GM18508 (cell line): ENCODE results near the gene APMAP.

Experiments used
- ATAC-seq: cut with Tn5 transposase; IDR thresholded peaks from one replicate; pipeline ENCODE4 v1.9.1; 2021; ENCODE audit warnings: moderate number of reproducible peaks; ENCODE audit not compliant: insufficient read depth, unreplicated experiment

The APMAP gene

DNA sequence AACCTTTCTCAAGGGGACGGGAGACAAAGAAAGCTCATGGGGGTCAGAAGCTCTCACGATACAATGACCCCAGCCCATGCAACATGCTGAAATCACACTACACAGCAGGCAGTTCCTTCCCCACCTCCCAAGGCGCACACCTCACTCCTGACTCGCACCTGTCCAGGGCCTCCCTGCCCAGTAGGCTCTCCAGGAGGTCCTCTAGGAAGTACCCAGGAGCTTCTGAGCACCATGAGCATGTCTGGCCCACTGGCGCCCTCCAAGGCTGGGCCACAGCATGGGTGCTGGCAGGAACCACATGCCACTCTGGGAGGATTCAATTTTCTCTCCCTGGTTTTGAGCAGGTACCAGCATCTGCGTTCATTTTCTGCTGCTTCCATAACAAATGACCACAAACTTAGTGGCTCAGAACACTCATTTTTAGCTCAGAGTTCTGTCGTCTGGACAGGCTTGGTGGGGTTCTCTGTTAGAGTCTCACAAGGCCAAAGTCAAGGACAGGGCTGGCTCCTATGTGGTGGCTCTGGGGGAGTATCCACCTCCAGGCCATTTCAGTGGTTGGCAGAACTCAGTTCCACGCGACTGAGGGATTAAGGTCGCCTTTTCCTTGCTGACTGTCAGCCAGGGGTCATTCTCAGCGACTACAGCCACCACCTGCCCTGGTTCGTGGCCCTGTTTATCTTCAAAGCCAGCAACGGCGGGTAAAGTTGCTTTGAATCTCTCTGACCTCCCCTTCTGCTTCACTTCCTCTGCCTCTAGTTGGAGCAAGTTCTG is 32.7 kb upstream of the APMAP start:
- ATAC-seq: no peak

DNA sequence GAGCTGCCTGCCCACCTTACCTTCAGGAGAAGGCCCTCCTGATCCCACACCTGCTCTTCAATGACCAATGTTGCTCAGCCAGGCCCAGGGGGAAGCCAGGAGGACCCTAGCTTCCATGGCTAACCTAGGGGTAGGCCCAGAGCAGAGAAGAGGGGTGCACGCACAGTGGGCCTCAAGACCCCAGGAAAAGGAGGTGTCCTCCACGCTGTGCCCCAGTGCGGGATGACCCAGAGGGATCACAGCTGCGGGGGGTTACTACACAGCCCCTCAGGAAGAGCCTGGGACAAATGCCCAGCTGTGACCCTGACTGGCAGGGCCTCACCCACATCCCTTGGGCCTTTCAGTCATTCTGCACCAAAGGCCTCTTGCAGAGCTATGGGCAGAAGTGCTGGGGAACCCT is 31.6 kb upstream of the APMAP start:
- ATAC-seq: no peak

GRCh38 chr20:25023356-25023755 is 30.8 kb upstream of the APMAP start:
- ATAC-seq: no peak

GRCh38 chr20:25022680-25023079 is 30.1 kb upstream of the APMAP start:
- no peak for ATAC-seq

GRCh38 chr20:25021336-25021735 is 28.8 kb upstream of the APMAP start:
- no peak for ATAC-seq

- ATAC-seq: no peak
Observed at GRCh38 chr20:25020901-25021301, 28.4 kb upstream of the APMAP start.

GRCh38 chr20:25020345-25020744 is 27.8 kb upstream of the APMAP start:
- no peak for ATAC-seq

- ATAC-seq: no peak
Observed at GRCh38 chr20:25019381-25020155, 27.0 kb upstream of the APMAP start.

- ATAC-seq: no peak
Observed at GRCh38 chr20:25018841-25019240, 26.3 kb upstream of the APMAP start.

GRCh38 chr20:25018425-25018824 is 25.9 kb upstream of the APMAP start:
- ATAC-seq: no peak

GRCh38 chr20:25017257-25017803 is 24.8 kb upstream of the APMAP start:
- ATAC-seq: no peak

DNA sequence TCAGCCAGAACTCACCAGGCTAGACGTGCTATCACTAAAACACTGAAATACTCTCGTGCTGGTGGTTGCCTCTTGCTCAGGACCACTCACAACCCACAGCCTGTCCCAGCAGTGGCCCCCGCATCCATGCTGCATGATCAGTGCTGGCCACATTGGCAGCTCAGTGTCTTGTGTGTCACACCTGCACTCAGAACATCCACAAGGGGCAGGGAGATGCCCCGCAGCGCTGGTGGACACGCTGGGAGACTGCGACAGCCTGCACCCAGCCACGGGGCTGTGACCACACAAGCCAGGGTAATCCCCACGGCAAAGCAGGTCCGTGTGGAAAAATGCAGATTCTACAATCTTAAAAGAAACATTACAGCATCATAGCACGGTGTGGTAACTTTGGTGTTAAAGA is 23.9 kb upstream of the APMAP start:
- no peak for ATAC-seq

- no peak for ATAC-seq
Observed at GRCh38 chr20:25015986-25016385, 23.4 kb upstream of the APMAP start.

- no peak for ATAC-seq
Observed at GRCh38 chr20:25014816-25015215, 22.3 kb upstream of the APMAP start.

- no peak for ATAC-seq
Observed at GRCh38 chr20:25013478-25014380, 21.2 kb upstream of the APMAP start.

DNA sequence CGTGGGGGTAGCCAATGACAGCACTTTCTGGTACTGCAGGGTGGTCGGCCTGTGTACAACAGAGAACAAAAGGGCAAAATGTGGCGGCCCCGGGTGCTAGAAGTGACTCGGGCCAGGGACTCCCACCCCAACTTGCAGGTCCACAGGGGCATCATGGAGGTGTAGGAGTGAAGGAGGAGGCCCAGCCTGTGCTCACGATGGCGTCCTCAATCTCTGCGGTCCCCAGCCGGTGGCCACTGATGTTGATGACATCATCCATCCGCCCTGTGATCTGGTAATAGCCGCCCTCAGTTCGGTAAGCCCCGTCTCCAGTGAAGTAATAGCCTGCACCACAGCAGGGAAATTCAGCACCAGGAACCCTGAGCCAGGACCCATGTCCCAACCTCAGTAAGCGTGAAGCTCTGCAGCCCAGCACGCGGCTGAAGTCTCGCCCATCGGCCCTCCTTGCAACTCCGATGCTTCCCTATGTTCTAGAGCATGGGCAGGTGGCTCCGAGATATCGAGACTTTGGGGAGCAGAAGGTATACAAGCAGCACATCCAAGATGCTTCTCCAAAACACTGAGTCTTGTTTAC is 20.2 kb upstream of the APMAP start:
- ATAC-seq: no peak

DNA sequence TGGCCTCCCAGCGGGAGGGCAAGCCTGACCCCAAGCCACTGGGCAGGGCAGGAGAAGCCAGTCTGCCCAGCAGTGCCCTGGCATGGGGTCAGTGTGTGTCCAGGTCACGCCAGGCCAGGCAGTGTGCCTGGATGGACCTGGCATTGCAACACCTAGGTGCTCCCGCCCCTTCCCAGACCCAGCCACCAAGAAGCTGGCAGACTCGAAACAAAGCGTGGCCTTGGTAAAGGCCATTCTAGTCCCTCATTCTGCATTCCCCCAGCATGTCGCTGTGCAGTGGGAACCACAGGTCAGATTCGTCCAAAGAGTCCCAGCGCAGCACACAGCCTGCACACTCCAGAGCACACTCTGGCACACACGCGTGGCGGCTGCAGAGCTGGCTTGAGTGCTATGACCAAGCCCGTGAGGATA is 19.3 kb upstream of the APMAP start:
- no peak for ATAC-seq

GRCh38 chr20:25011261-25011660 is 18.7 kb upstream of the APMAP start:
- no peak for ATAC-seq

- no peak for ATAC-seq
Observed at GRCh38 chr20:25009218-25010145, 16.9 kb upstream of the APMAP start.
